HepG2 (cell line): ENCODE measurements around the gene ADCY5. TPM values are rescaled to one million over a fixed set of nuclear protein-coding genes. Genes with fewer than 3 reads are reported as not detected.

Experiments used
- HIC2 ChIP-seq: sonication (generic); formaldehyde crosslinking; IDR thresholded peaks from 2 replicates; pipeline ENCODE4 v1.9.0; 2022; ENCODE audit warnings: low read depth, missing genetic modification reagents
- KIAA2018 ChIP-seq: sonication (generic); formaldehyde crosslinking; IDR thresholded peaks from 2 replicates; pipeline ENCODE4 v1.5.0; 2020; ENCODE audit warnings: mild to moderate bottlenecking, missing genetic modification reagents, borderline replicate concordance
- ZNF546 ChIP-seq: sonication (generic); formaldehyde crosslinking; conservative IDR thresholded peaks from 2 replicates; pipeline ENCODE4 v1.8.1; 2023; ENCODE audit warnings: mild to moderate bottlenecking, missing genetic modification reagents
- ZSCAN21 ChIP-seq: sonication (generic); formaldehyde crosslinking; IDR thresholded peaks from 2 replicates; pipeline ENCODE4 v1.8.0; 2022; ENCODE audit warnings: mild to moderate bottlenecking, missing genetic modification reagents, moderate library complexity, borderline replicate concordance
- polyA plus RNA-seq, 8 experiments: library from polyadenylated mRNA; depleted of rRNA in 3 of 8; stranded (reverse) in 7 of 8; unstranded in 1 of 8; fragments of >200 nt; fragmentation: Illumina TruSeq in 4 of 8; extraction: Trizol in 4 of 8; gene quantifications; 2 replicates each; pipeline versions ENCODE4 v1.2.1 to v1.2.3, GENCODE V29; 2011 to 2016; ENCODE audit warnings: low read depth in 4 of 8, missing spikeins in 1 of 8, mixed read lengths in 1 of 8; ENCODE audit not compliant: insufficient read depth in 1 of 8
- total RNA-seq, 5 experiments: library from RNA; depleted of rRNA; stranded (reverse); fragments of >200 nt; fragmentation: Illumina TruSeq; extraction: Trizol; gene quantifications; 2 replicates each; pipeline ENCODE4 v1.2.3, GENCODE V29; 2016; ENCODE audit warnings: low read depth in 1 of 5
- TF ChIP-seq, protein P1 (sequence below): sonication (generic); formaldehyde crosslinking; IDR thresholded peaks from 2 replicates; pipeline ENCODE4 v1.4.0; 2020; ENCODE audit warnings: low read depth, missing genetic modification reagents

Gene ADCY5
- total and polyA plus RNA-seq, 2 of the 13 experiments (the other 11 are each of a cell fraction or from before 2014, with no cell fraction given) = not detected

GRCh38 chr3:123236902-123237301 lies 212.0 kb downstream of the ADCY5 start (continued):
- TF ChIP-seq KIAA2018 (CRISPR knock-in tag) = no peak
- TF ChIP-seq HIC2 (CRISPR knock-in tag) = no peak
- no peak for TF ChIP-seq ZSCAN21 (CRISPR knock-in tag)
- TF ChIP-seq, protein P1, sequence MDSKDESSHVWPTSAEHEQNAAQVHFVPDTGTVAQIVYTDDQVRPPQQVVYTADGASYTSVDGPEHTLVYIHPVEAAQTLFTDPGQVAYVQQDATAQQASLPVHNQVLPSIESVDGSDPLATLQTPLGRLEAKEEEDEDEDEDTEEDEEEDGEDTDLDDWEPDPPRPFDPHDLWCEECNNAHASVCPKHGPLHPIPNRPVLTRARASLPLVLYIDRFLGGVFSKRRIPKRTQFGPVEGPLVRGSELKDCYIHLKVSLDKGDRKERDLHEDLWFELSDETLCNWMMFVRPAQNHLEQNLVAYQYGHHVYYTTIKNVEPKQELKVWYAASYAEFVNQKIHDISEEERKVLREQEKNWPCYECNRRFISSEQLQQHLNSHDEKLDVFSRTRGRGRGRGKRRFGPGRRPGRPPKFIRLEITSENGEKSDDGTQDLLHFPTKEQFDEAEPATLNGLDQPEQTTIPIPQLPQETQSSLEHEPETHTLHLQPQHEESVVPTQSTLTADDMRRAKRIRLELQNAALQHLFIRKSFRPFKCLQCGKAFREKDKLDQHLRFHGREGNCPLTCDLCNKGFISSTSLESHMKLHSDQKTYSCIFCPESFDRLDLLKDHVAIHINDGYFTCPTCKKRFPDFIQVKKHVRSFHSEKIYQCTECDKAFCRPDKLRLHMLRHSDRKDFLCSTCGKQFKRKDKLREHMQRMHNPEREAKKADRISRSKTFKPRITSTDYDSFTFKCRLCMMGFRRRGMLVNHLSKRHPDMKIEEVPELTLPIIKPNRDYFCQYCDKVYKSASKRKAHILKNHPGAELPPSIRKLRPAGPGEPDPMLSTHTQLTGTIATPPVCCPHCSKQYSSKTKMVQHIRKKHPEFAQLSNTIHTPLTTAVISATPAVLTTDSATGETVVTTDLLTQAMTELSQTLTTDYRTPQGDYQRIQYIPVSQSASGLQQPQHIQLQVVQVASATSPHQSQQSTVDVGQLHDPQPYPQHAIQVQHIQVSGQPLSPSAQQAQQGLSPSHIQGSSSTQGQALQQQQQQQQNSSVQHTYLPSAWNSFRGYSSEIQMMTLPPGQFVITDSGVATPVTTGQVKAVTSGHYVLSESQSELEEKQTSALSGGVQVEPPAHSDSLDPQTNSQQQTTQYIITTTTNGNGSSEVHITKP (CRISPR knock-in tag) = no peak
- TF ChIP-seq ZNF546 (CRISPR knock-in tag) = no peak
- TF ChIP-seq, all 625 proteins: peak for 0

Other genes with a start within 250 kb of the ADCY5 start
- gene SEC22A, start 247.1 kb downstream of the ADCY5 start, total RNA-seq (2016; rRNA removed; fragmentation: Illumina TruSeq; extraction: Trizol) = 17.3 and 20.2 TPM in 2 replicates
- 12.0 and 14.1 TPM in 2 replicates for gene SEC22A, start 247.1 kb downstream of the ADCY5 start, polyA plus RNA-seq (2011; rRNA removed)
- 36.0 and 47.0 TPM in 2 replicates for gene HACD2, start 136.0 kb upstream of the ADCY5 start, total RNA-seq (2016; rRNA removed; fragmentation: Illumina TruSeq; extraction: Trizol)
- 40.3 and 50.4 TPM in 2 replicates for gene HACD2, start 136.0 kb upstream of the ADCY5 start, polyA plus RNA-seq (2011; rRNA removed)